GM10248 (cell line): ENCODE results near the gene AACS.

ENCODE experiments used
- CTCF ChIA-PET: fragments of 300-600 bp; sonication (Branson Sonifier 250); formaldehyde crosslinking; extraction: SDS; loops from one replicate; lab custom pipeline; 2021; ENCODE audit warnings: antibody characterized with exemption; lab: Yijun Ruan, JAX
- POLR2A ChIA-PET: fragments of 350-650 bp; sonication (Branson Sonifier 250); formaldehyde crosslinking; extraction: SDS; loops from one replicate; lab custom pipeline; 2020; ENCODE audit warnings: antibody characterized with exemption; lab: Yijun Ruan, JAX
- DNase-seq: peaks from one replicate; pipeline ENCODE4 v3.0.0; 2012; ENCODE audit errors: extremely low spot score
- CTCF ChIP-seq: IDR thresholded peaks from 2 replicates; pipeline ENCODE4 v1.5.1; 2012; ENCODE audit warnings: mild to moderate bottlenecking, low read depth; ENCODE audit errors: extremely low read depth, missing control alignments, control extremely low read depth

AACS gene

GRCh38 chr12:125171267-125171666, 106.0 kb downstream of the AACS start:
- ChIA-PET POLR2A (no interaction called here), CTCF (interaction anchor here (1.4 to 2.1 kb wide), 2 partner anchors 9 to 11 kb away, joined by 6 read pairs; no protein-coding TSS in a partner anchor)
- no peak for DNase-seq
- TF ChIP-seq CTCF: no peak

- no peak for DNase-seq
- TF ChIP-seq CTCF: no peak
- ChIA-PET CTCF (no interaction called here), POLR2A (no interaction called here)
These were observed 107.1 kb downstream of the AACS start for GRCh38 chr12:125172231-125172850.

GRCh38 chr12:125175576-125175975, 110.3 kb downstream of the AACS start:
- CTCF ChIA-PET: no interaction called here
- POLR2A ChIA-PET: no interaction called here
- no peak for TF ChIP-seq CTCF
- no peak for DNase-seq

- no peak for DNase-seq
- no peak for TF ChIP-seq CTCF
- POLR2A ChIA-PET: no interaction called here
- CTCF ChIA-PET: interaction anchor here (0.9 to 1.0 kb wide), 2 partner anchors 16 to 59 kb away, joined by 3 read pairs; no protein-coding TSS in a partner anchor
These were observed 113.0 kb downstream of the AACS start for GRCh38 chr12:125178222-125178621.

GRCh38 chr12:125180144-125180543, 114.9 kb downstream of the AACS start:
- POLR2A ChIA-PET: no interaction called here
- no peak for TF ChIP-seq CTCF
- no peak for DNase-seq
- CTCF ChIA-PET: interaction anchor here (1.2 to 5.1 kb wide), 4 partner anchors 18 to 1694 kb away, joined by 4 to 21 read pairs (median 6); no protein-coding TSS in a partner anchor

- CTCF ChIA-PET: interaction anchor here (1.2 to 5.1 kb wide), 4 partner anchors 19 to 1693 kb away, joined by 4 to 21 read pairs (median 6); no protein-coding TSS in a partner anchor
- DNase-seq: no peak
- POLR2A ChIA-PET: no interaction called here
- TF ChIP-seq CTCF: no peak
These were observed 115.9 kb downstream of the AACS start for GRCh38 chr12:125181107-125181506.
